Measurements from ENCODE around the gene MAP3K13. TPM values are rescaled to one million over a fixed set of nuclear protein-coding genes. Genes with fewer than 3 reads are reported as not detected.

MAP3K13 gene
- total and polyA plus RNA-seq, 10 of the 15 experiments (the other 5 are each of a cell fraction or from before 2014, with no cell fraction given) = 10.5 to 70.8 (median 26.8) TPM

DNA sequence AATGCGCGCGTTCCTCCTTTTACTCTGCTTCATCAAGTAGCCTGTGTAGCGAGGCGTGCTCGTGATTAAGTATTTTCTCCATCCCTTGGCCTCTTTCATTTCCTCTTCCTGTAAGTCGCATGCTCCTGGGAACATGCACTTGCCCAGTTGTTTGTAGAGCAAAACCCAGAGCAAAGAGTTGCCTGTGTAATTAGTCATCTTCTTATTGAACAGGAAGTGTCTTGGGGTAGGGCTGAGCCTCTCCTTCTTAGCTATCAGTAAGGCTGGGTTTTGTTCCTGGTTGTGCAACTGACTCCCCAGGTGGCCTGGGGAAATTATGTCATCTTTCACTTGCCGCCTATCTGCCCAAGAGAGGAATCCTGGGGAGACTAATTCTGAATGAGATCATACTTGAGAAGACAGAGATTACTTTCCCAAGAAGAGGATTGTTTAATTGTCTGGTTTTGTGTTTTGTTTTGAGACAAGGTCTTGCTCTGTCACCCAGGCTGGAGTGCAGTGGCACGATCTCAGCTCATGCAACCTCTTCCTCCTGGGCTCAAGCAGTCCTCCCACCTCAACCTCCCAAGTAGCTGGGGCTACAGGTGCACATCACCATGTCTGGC is 174.5 kb downstream of the MAP3K13 start (continued):
- TF ChIP-seq, protein P1, sequence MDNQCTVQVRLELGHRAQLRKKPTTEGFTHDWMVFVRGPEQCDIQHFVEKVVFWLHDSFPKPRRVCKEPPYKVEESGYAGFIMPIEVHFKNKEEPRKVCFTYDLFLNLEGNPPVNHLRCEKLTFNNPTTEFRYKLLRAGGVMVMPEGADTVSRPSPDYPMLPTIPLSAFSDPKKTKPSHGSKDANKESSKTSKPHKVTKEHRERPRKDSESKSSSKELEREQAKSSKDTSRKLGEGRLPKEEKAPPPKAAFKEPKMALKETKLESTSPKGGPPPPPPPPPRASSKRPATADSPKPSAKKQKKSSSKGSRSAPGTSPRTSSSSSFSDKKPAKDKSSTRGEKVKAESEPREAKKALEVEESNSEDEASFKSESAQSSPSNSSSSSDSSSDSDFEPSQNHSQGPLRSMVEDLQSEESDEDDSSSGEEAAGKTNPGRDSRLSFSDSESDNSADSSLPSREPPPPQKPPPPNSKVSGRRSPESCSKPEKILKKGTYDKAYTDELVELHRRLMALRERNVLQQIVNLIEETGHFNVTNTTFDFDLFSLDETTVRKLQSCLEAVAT (IDR thresholded peaks at IDR 0.05) = 0 out of 2 replicates have a peak, but pooled peaks have one; percentile 19

Other genes starting within 250 kb of the MAP3K13 start
- gene C3orf70, start 210.1 kb upstream of the MAP3K13 start, total RNA-seq (2014; rRNA removed) = not detected in 2 replicates
- gene C3orf70, start 210.1 kb upstream of the MAP3K13 start, total RNA-seq (2014; rRNA removed; fragmentation: Illumina TruSeq; extraction: Trizol) = 0.04 TPM in 1 of 2 replicates, not detected in the other
- 0.05 TPM in 1 of 2 replicates, not detected in the other for gene C3orf70, start 210.1 kb upstream of the MAP3K13 start, total RNA-seq (2021)
- not detected in 2 replicates for gene C3orf70, start 210.1 kb upstream of the MAP3K13 start, polyA plus RNA-seq (2011; rRNA removed)
- gene C3orf70, start 210.1 kb upstream of the MAP3K13 start, polyA plus RNA-seq (2014; fragmentation: Illumina TruSeq; extraction: Trizol) = 0.03 TPM in 1 of 2 replicates, not detected in the other
- gene C3orf70, start 210.1 kb upstream of the MAP3K13 start, polyA plus RNA-seq (2014; fragmentation: Nextera tagmentation; extraction: Ambion mirVana) = not detected
- gene C3orf70, start 210.1 kb upstream of the MAP3K13 start, polyA plus RNA-seq (2014; rRNA removed) = 0.03 TPM in 1 of 2 replicates, not detected in the other
- not detected for gene C3orf70, start 210.1 kb upstream of the MAP3K13 start, polyA plus RNA-seq (2016; fragmentation: Nextera tagmentation; extraction: Ambion mirVana)
- 4.9 and 5.1 TPM in 2 replicates for gene EHHADH, start 109.1 kb upstream of the MAP3K13 start, total RNA-seq (2014; rRNA removed)
- gene EHHADH, start 109.1 kb upstream of the MAP3K13 start, total RNA-seq (2014; rRNA removed; fragmentation: Illumina TruSeq; extraction: Trizol) = 4.9 and 5.4 TPM in 2 replicates
- 6.8 and 7.7 TPM in 2 replicates for gene EHHADH, start 109.1 kb upstream of the MAP3K13 start, total RNA-seq (2021)
- 0.96 and 1.5 TPM in 2 replicates for gene EHHADH, start 109.1 kb upstream of the MAP3K13 start, polyA plus RNA-seq (2011; rRNA removed)
- gene EHHADH, start 109.1 kb upstream of the MAP3K13 start, polyA plus RNA-seq (2014; fragmentation: Illumina TruSeq; extraction: Trizol) = 5.5 and 6.3 TPM in 2 replicates
- 1 to 10 TPM; 3.6 to 5.1 TPM for gene EHHADH, start 109.1 kb upstream of the MAP3K13 start, polyA plus RNA-seq (2014; fragmentation: Nextera tagmentation; extraction: Ambion mirVana)
- 3.6 and 4.2 TPM in 2 replicates for gene EHHADH, start 109.1 kb upstream of the MAP3K13 start, polyA plus RNA-seq (2014; rRNA removed)
- gene EHHADH, start 109.1 kb upstream of the MAP3K13 start, polyA plus RNA-seq (2016; fragmentation: Nextera tagmentation; extraction: Ambion mirVana) = 1 to 10 TPM; 6.6 to 8.4 TPM
- gene TMEM41A, start 135.9 kb downstream of the MAP3K13 start, total RNA-seq (2014; rRNA removed) = 23.0 and 23.3 TPM in 2 replicates
- 15.6 and 15.8 TPM in 2 replicates for gene TMEM41A, start 135.9 kb downstream of the MAP3K13 start, total RNA-seq (2014; rRNA removed; fragmentation: Illumina TruSeq; extraction: Trizol)
- gene TMEM41A, start 135.9 kb downstream of the MAP3K13 start, total RNA-seq (2021) = 19.9 and 21.9 TPM in 2 replicates
- 29.2 and 32.3 TPM in 2 replicates for gene TMEM41A, start 135.9 kb downstream of the MAP3K13 start, polyA plus RNA-seq (2011; rRNA removed)
- gene TMEM41A, start 135.9 kb downstream of the MAP3K13 start, polyA plus RNA-seq (2014; fragmentation: Illumina TruSeq; extraction: Trizol) = 21.6 and 24.6 TPM in 2 replicates
- gene TMEM41A, start 135.9 kb downstream of the MAP3K13 start, polyA plus RNA-seq (2014; fragmentation: Nextera tagmentation; extraction: Ambion mirVana) = 10 to 100 TPM; 13.9 to 16.9 TPM
- 18.1 and 18.5 TPM in 2 replicates for gene TMEM41A, start 135.9 kb downstream of the MAP3K13 start, polyA plus RNA-seq (2014; rRNA removed)
- 10 to 100 TPM; 28.6 to 33.2 TPM for gene TMEM41A, start 135.9 kb downstream of the MAP3K13 start, polyA plus RNA-seq (2016; fragmentation: Nextera tagmentation; extraction: Ambion mirVana)
- 6.8 and 8.0 TPM in 2 replicates for gene LIPH, start 189.5 kb downstream of the MAP3K13 start, total RNA-seq (2014; rRNA removed)
- gene LIPH, start 189.5 kb downstream of the MAP3K13 start, total RNA-seq (2014; rRNA removed; fragmentation: Illumina TruSeq; extraction: Trizol) = 4.9 and 5.4 TPM in 2 replicates
- gene LIPH, start 189.5 kb downstream of the MAP3K13 start, total RNA-seq (2021) = 8.8 and 9.1 TPM in 2 replicates
- gene LIPH, start 189.5 kb downstream of the MAP3K13 start, polyA plus RNA-seq (2011; rRNA removed) = 11.1 and 11.7 TPM in 2 replicates
- gene LIPH, start 189.5 kb downstream of the MAP3K13 start, polyA plus RNA-seq (2014; fragmentation: Illumina TruSeq; extraction: Trizol) = 7.8 and 11.6 TPM in 2 replicates
- 1 to 10 TPM; 2.2 to 4.7 TPM for gene LIPH, start 189.5 kb downstream of the MAP3K13 start, polyA plus RNA-seq (2014; fragmentation: Nextera tagmentation; extraction: Ambion mirVana)
- 4.2 and 5.7 TPM in 2 replicates for gene LIPH, start 189.5 kb downstream of the MAP3K13 start, polyA plus RNA-seq (2014; rRNA removed)
- 1 to 10 TPM; 5.1 TPM for gene LIPH, start 189.5 kb downstream of the MAP3K13 start, polyA plus RNA-seq (2016; fragmentation: Nextera tagmentation; extraction: Ambion mirVana)
- gene SENP2, start 223.2 kb downstream of the MAP3K13 start, total RNA-seq (2014; rRNA removed) = 18.1 and 28.2 TPM in 2 replicates
- gene SENP2, start 223.2 kb downstream of the MAP3K13 start, total RNA-seq (2014; rRNA removed; fragmentation: Illumina TruSeq; extraction: Trizol) = 42.7 and 44.4 TPM in 2 replicates
- 35.4 and 36.2 TPM in 2 replicates for gene SENP2, start 223.2 kb downstream of the MAP3K13 start, total RNA-seq (2021)
- gene SENP2, start 223.2 kb downstream of the MAP3K13 start, polyA plus RNA-seq (2011; rRNA removed) = 12.1 and 17.4 TPM in 2 replicates
- 36.0 and 42.8 TPM in 2 replicates for gene SENP2, start 223.2 kb downstream of the MAP3K13 start, polyA plus RNA-seq (2014; fragmentation: Illumina TruSeq; extraction: Trizol)
- gene SENP2, start 223.2 kb downstream of the MAP3K13 start, polyA plus RNA-seq (2014; fragmentation: Nextera tagmentation; extraction: Ambion mirVana) = 1 to 10 TPM; 9.0 to 9.7 TPM
- 18.8 and 19.7 TPM in 2 replicates for gene SENP2, start 223.2 kb downstream of the MAP3K13 start, polyA plus RNA-seq (2014; rRNA removed)
- 10 to 100 TPM; 30.5 to 35.1 TPM for gene SENP2, start 223.2 kb downstream of the MAP3K13 start, polyA plus RNA-seq (2016; fragmentation: Nextera tagmentation; extraction: Ambion mirVana)

All from GM12878 (cell line).